Measurements from ENCODE around the gene SNTG2. TPM values are rescaled to one million over a fixed set of nuclear protein-coding genes. Genes with fewer than 3 reads are reported as not detected.

SNTG2 gene
- polyA plus RNA-seq, 1 experiment, result 0.06 TPM

DNA sequence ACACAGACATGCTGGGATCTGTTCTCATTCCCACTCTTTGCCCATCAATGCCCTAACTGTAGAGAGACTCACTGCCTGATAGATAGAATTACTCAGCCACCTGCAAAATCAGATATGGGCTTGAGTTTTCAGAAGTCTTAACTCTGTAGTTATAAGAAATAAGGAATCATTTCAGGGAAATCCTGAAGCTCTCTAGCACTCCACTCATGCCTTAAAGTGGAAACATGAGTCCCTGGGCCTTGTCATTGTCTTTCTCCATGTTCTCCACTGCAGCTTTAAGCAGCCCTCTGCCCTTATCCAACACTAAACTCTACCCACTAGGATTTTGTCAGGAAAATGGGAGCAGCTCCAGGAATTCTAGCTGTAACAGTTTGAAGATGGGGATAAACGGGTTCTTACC, 192.5 kb downstream of the SNTG2 start:
- Histone ChIP-seq H3K27ac (ENCODE audit: low read depth, low read length) (no peak overlapping the region), H3K9me3 (ENCODE audit: control insufficient read depth, insufficient read depth, low read length) (peaks cover 3% of the 10 kb centered on the region; the same call in 1 of the 2 replicates), H3K4me3 (ENCODE audit: low read depth, low read length) (no peak overlapping the region), H3K27me3 (ENCODE audit: control insufficient read depth, insufficient read depth, low read length) (no peaks in the 10 kb centered on the region)
- DNase-seq (ENCODE audit: low read depth, low spot score), result no peak
- ChIA-PET CTCF (no interaction called here), POLR2A (no interaction called here)
- TF ChIP-seq, protein P1, sequence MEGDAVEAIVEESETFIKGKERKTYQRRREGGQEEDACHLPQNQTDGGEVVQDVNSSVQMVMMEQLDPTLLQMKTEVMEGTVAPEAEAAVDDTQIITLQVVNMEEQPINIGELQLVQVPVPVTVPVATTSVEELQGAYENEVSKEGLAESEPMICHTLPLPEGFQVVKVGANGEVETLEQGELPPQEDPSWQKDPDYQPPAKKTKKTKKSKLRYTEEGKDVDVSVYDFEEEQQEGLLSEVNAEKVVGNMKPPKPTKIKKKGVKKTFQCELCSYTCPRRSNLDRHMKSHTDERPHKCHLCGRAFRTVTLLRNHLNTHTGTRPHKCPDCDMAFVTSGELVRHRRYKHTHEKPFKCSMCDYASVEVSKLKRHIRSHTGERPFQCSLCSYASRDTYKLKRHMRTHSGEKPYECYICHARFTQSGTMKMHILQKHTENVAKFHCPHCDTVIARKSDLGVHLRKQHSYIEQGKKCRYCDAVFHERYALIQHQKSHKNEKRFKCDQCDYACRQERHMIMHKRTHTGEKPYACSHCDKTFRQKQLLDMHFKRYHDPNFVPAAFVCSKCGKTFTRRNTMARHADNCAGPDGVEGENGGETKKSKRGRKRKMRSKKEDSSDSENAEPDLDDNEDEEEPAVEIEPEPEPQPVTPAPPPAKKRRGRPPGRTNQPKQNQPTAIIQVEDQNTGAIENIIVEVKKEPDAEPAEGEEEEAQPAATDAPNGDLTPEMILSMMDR (IDR thresholded peaks at IDR 0.05; ENCODE audit: low read depth, low read length), result no peak

DNA sequence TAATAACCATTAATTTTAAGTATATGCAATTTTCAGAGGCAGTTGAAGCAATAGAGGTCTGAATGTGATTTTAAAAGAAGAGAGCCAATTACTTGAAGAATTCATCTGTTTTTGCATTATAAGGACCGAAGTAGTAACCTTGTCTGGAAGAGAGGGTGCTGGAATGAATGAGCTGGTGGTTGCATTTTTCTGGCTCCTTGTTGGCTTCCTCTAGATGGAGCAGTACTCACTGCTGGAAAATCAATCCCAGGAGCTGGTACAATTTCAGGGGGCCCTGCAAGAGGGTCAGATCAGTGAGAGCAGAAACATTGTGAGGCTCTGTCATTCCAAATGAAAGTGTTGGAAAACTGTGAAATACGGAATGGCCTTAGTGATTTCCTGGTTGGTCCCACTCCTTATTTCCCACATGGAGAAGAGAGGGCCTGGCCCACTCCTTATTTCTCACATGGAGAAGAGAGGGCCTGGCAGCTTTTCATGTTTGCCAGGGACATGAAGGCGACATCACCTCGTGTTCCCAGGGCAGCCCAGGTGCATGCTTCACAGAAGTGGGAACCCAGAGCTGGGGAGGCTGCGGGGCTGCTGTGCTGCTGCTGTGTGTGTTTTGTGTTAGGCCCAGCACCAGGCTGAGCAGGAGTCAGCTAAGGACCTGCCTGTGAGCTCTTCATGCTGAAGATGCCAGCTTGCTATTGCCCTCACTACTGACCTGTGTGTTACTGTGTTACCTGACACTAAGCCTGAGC, 197.4 kb downstream of the SNTG2 start:
- Histone ChIP-seq H3K27ac (ENCODE audit: low read depth, low read length) (no peak overlapping the region), H3K4me3 (ENCODE audit: low read depth, low read length) (no peak overlapping the region)

DNA sequence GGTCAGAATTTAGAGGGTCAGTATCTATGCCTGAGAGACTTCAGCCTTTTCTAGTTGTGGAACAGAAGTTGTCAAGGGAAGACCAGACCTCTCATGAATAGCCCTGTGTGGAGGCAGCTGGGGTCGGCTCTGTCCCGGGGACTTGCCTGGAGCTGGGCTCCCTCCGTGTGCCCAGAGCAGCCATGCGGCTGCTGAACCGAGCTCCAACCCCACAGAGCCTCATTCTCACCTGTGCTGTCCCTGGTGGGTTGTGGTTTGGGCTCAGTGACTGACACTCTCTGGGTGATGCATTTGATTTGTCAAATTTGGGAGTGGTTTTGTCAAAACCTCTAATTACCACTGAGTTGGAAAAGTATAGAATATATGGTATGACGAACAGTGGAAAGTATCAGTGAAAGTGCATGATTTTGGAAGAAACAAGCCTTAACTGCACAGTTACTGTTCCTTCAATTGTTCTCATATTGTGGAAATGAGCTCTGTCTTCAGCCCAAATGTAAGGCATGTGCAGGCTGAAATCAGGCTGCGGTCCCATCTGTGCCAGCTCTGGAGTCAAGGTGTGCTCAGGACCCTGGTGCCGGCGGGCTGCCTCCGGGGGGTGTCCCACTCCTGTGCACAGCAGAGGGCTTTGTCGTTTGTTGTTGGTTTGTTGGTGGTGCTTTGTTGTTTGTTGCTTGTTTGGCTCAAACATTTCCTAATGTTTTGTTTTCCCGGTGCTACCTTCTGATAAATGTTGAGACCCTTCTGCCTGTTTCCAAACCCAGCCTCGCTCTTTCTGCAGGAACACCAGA, 200.3 kb downstream of the SNTG2 start:
- H3K9me3 ChIP-seq (ENCODE audit: control insufficient read depth, insufficient read depth, low read length), result peaks cover 18% of the 10 kb centered on the region
- H3K27ac ChIP-seq (ENCODE audit: low read depth, low read length), result no peak overlapping the region
- CTCF ChIA-PET, result interaction anchor here (1.3 kb wide), 1 partner anchor 10 kb away, joined by 5 read pairs; no protein-coding TSS in a partner anchor
- POLR2A ChIA-PET, result no interaction called here
- H3K27me3 ChIP-seq (ENCODE audit: control insufficient read depth, insufficient read depth, low read length), result no peaks in the 10 kb centered on the region
- DNase-seq (ENCODE audit: low read depth, low spot score), result no peak
- TF ChIP-seq, protein P1 (IDR thresholded peaks at IDR 0.05; ENCODE audit: low read depth, low read length), result no peak
- no peak overlapping the region for H3K4me3 ChIP-seq (ENCODE audit: low read depth, low read length)

More for the DNA sequence above, 197.4 kb downstream of the SNTG2 start:
- POLR2A ChIA-PET, result no interaction called here
- Histone ChIP-seq H3K9me3 (ENCODE audit: control insufficient read depth, insufficient read depth, low read length) (peaks cover 9% of the 10 kb centered on the region), H3K27me3 (ENCODE audit: control insufficient read depth, insufficient read depth, low read length) (no peaks in the 10 kb centered on the region)
- no peak for DNase-seq (ENCODE audit: low read depth, low spot score)
- TF ChIP-seq, protein P1 (IDR thresholded peaks at IDR 0.05; ENCODE audit: low read depth, low read length), result no peak
- CTCF ChIA-PET, result interaction anchor here (0.6 kb wide), 1 partner anchor 27 kb away, joined by 3 read pairs; no protein-coding TSS in a partner anchor

DNA sequence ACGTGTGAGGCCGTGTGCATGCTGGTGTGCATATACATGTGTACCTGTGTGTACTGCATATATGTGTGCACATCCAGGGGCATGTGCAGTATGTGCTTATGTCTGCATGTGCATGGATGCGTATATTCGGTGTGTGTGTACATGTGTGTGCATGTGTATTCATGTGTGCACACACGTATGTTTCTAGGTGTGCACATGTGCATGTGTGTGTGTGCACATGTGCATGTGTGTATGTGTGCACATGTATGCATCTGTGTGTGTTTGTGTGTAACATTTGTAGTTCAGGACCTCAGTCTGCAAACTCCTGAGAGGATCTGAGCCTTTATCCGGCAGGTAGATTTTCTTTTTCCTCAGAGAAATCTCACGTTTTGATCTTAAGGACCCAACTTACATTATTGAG, 201.7 kb downstream of the SNTG2 start:
- TF ChIP-seq, protein P1 (IDR thresholded peaks at IDR 0.05; ENCODE audit: low read depth, low read length), result no peak
- POLR2A ChIA-PET, result no interaction called here
- Histone ChIP-seq H3K4me3 (ENCODE audit: low read depth, low read length) (no peak overlapping the region), H3K9me3 (ENCODE audit: control insufficient read depth, insufficient read depth, low read length) (peaks cover 30% of the 10 kb centered on the region), H3K27ac (ENCODE audit: low read depth, low read length) (no peak overlapping the region), H3K27me3 (ENCODE audit: control insufficient read depth, insufficient read depth, low read length) (no peaks in the 10 kb centered on the region)
- DNase-seq (ENCODE audit: low read depth, low spot score), result no peak
- CTCF ChIA-PET, result no interaction called here

DNA sequence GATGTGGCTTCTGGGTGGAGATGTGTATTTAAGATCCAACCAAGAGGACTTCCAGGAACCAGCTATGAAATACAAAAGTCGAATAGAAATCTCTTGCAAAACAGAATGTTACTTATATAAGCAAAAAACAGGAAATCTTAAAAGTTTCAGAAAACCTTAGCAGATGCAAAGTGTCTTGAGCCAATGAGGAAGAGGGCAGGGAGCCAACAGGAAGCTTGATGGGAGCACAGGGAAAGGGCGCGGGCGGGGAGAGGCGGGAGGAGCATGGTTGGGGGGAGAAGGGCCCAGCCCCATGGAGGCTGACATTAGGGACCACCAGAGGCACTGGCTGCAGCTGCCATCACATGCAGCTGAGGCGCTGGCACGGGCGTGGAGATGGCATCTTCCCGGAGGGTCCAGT, 203.3 kb downstream of the SNTG2 start:
- CTCF ChIA-PET, result no interaction called here
- H3K27me3 ChIP-seq (ENCODE audit: control insufficient read depth, insufficient read depth, low read length), result no peaks in the 10 kb centered on the region
- peaks cover 37% of the 10 kb centered on the region for H3K9me3 ChIP-seq (ENCODE audit: control insufficient read depth, insufficient read depth, low read length)
- TF ChIP-seq, protein P1 (IDR thresholded peaks at IDR 0.05; ENCODE audit: low read depth, low read length), result no peak
- DNase-seq (ENCODE audit: low read depth, low spot score), result no peak
- no peak overlapping the region for H3K27ac ChIP-seq (ENCODE audit: low read depth, low read length)
- no peak overlapping the region for H3K4me3 ChIP-seq (ENCODE audit: low read depth, low read length)
- POLR2A ChIA-PET, result no interaction called here
